ENCODE data around the gene PSMD6.

Gene PSMD6

DNA sequence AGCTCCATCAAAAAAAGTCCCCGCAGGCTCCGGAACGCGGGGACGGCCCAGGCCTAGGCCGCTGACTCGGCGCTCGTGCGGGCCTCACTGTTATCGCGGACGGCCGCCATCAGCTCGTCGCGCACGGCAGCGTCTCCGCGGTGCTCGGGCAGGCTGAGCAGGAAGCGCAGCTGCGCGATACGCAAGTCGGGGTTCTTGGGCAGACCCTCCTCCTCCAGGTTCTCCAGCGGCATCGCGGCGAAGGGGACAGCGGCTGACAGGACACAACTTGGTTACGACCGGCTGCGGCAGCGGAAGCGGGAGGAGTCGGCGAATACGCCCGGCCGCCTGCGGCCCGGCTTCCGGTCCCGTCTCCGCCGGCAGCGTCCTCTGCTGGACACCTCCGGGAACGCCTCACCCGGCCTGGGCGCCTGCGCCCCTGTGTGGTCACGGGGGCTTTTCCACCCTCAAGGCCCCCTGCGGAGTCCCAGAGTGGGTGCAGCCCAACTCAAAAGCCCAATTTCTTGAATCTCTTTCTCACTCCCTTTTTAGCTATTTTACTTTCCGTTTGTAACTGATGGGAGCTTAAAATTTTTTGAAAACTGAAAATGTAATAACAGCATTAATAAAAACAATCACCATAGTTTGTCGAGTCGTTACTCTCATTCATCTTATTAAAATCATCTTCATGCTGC is at the start of gene PSMD6:
PSMD6 (minus strand) TSS at position 308 of the 674 bp plus-strand sequence; CDS start at position 233, 75 bp downstream.
- DNase-seq, result peak; percentile 91

GRCh38 chr3:64072126-64072525 is 48.8 kb upstream of the PSMD6 start:
- no peak for DNase-seq

DNA sequence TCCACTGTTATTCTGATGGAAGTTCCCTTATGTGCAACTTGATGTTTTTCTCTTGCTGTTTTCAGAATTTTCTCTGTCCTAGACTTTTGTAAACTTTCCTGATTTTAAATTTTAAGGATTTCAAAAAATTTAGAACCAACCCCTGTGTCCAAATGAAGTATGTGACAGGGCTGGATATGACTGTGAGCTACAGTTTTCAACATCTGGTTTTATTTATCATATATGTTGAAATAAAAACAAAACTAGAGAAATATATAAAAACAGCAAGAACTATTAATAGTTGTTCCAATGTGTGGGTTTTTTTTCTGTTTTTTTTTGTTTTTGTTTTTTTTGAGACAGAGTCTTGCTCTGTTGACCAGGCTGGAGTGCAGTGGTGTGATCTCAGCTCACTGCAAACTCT is 47.4 kb upstream of the PSMD6 start:
- DNase-seq, result no peak

- no peak for DNase-seq
Observed at GRCh38 chr3:64067506-64068346, 44.4 kb upstream of the PSMD6 start.

DNA sequence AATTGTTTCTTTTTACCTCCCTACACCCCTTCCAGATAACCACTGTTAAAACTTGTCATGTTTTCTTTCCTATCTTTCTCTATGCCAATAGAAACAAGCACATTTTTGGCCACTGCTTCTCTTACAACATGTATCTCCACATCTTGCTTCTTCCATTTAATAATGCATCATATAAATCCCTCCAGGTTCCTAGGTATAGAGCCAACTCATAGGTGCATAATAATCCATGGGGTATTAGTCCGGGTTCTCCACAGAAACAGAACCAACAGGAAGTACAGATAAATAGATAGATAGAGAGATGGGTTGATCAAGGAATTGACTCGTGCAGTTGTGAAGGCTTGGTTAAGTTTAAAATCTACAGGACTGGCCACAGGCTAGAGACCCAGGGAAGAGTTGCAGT is 41.5 kb upstream of the PSMD6 start:
- no peak for DNase-seq

GRCh38 chr3:64063983-64064438 is 40.7 kb upstream of the PSMD6 start:
- DNase-seq, result no peak

DNA sequence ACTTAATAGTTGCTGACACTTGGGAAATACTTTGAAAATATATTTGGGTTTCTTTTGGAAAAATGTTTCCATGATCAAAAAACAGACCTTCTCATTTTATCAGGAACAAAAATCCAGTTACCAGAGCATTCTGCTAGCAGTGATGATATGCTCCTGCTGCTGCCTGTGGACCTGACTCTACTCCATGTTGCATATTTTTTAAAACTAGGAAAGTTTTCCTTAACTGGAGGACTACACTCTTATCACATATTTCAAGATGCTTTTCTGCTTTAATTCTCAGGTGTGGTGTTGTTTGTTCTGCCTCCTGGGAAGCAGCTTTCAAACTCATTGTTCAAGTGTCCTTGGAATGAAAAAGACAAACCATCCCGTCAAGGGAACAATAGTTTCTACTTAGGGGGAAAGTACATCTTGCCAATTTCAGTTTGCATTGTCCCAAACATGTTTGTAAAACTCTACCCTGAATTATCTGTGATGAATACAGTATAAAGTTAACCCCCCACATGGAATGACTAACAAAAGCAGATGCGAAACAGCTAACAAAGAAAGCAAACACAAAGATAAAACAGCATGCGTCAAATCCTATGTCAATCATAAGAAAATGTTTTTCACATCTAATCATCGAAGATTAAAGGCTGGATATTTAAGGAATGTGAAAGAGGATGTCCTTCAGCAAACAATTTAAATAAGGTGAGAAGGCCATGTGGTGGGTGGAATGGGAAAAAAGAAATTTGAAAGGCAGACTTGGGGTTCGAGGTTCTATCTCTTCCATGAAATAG is 40.1 kb upstream of the PSMD6 start:
- no peak for DNase-seq

- no peak for DNase-seq
Observed at GRCh38 chr3:64061628-64062027, 38.3 kb upstream of the PSMD6 start.

- DNase-seq, result no peak
Observed at GRCh38 chr3:64059484-64060175, 36.3 kb upstream of the PSMD6 start.

GRCh38 chr3:64058566-64058965 is 35.3 kb upstream of the PSMD6 start:
- DNase-seq, result no peak

DNA sequence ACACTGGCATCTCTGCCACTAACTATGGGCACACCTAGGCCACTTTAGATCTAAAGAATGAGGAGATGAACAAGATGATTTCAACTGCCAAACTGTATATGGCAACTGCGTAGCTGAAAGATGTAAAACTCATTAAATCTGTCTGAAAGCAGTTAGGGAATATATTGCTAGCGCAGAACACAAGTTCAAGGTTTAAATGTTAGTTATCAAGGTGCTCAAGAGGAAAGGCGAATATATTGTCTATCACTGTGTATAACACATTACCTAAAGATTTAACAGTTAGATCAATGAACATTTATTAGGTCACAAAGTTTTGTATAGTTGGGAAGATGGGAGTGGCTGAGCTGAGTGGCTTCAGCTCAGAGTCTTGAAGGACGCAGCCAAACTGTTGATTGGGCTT is 33.9 kb upstream of the PSMD6 start:
- no peak for DNase-seq

DNA sequence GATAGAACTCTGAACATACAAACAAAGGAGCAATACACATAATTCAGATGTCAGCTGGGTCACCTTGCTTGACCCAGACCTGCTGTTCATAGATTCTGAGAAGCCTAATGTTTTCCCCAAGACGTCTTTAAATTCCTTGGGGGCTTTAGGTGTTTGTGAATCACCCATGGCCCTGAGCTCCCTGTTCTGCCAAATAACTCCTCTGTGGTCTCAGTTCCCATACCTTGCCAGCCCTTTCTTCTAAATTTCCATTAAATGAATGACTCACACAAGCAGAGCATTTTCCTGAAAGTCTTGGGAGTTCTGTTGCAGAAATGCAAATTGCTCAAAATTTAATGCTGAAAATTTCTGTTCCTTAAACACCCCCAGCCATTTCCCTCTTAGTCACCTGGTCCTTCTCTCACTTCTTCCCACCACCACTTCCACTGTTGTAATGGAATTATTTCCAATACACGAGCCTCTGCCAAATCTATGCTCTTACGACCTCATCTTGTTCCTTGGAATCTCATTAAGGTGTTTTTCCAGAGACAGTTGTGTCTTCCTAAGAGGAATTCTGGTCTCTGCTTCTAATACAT is 33.4 kb upstream of the PSMD6 start:
- no peak for DNase-seq

DNA sequence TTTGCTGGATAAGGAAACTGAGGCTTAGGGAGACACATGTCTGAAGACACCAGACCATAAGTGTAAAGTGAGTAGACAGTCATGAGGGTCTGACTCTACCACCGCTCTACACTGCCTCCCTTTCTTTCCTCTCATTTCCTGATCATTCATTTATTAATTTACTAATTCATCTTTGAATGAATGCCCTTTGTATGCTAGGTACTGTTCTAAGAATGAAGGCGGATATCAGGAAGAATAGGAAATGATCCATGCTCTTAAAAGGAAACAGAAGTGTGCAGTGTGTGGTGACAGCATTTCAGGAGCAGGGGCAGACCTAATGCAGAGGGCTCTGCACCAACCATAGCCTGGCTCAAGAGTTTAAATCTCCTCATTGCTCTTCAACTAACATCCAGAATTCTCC is 31.8 kb upstream of the PSMD6 start:
- DNase-seq, result no peak

DNA sequence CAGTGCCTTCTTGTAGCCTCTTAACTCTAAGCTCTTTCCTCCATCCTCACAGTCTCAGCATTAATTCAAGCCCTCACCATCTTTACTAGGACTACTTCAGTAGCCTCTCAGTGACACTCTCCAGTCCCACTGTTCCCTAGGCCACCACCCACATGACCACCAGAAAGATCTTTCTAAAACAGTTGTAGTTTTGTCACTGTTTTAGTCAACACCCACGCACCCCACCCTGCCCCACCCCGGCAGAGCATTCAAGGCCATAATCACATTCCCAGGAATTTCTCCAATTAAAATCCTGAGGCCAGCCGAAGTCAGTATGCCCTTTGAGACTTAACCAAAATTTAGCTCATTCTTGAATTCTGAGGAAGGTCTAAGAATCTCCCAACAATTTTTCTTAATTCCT is 31.2 kb upstream of the PSMD6 start:
- no peak for DNase-seq

DNA sequence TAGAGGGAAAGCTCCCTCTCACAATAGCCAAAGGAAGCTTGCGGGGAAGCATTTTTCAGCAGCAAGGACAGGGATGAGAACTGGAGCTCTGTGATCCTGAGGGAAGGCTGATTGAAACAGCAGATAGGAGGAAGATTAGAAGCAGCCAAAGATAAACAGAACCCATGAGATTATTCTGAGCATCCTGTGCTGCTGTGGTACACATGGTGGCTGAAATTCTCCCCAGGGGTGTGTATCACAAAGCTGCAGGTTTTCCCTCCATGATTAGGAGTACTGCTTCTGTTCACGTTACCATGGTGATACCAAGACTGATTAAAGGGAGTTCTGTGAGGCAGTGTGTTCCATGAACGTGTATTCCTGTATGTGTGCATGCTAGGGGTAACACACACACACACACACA is 30.3 kb upstream of the PSMD6 start:
- DNase-seq, result no peak

DNA sequence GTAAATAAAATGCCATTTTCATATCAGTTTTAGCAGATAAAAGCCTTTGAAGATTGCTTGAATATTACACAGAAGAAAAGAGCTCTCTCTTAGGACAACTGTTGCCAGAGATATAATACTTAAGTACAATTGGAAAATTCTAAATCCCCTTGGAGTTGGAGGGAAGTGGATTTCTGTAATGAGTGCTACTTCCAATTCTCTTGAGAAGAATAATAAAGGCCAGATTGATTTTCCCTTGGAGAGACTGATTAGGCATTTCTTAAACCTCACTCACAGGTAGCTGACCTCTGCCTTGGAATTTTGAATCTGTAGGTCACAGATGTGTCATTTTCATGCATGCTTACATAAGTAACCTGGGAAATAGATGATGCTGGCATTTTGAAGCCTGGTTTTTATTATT is 29.8 kb upstream of the PSMD6 start:
- DNase-seq, result no peak

GRCh38 chr3:64049832-64050231 is 26.5 kb upstream of the PSMD6 start:
- no peak for DNase-seq

GRCh38 chr3:64049136-64049535 is 25.8 kb upstream of the PSMD6 start:
- no peak for DNase-seq

GRCh38 chr3:64048631-64049061 is 25.4 kb upstream of the PSMD6 start:
- DNase-seq, result no peak

GRCh38 chr3:64047787-64048186 is 24.5 kb upstream of the PSMD6 start:
- DNase-seq, result no peak

- no peak for DNase-seq
Observed at GRCh38 chr3:64046996-64047594, 23.8 kb upstream of the PSMD6 start.

DNA sequence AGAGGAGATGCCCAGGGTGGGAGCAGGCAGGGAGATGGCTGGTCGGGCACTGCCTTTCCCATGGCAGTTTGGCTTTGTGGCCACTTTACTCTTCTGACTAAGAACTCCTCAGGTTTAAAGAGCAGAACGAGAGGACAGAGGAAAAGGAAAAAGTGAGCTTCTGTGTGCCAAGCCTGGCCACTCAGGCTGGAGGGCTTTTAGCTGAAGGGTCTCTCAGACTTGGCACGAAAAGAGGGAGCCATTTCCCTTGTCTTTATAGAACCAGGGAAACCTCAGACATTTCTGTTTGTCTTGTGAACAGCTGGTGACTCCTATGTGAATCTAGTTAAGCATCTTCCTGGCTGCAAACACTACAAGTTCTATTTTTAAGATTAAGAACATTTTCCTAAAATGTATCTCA is 23.3 kb upstream of the PSMD6 start:
- DNase-seq, result no peak

Measured in activated T-cell treated with anti-CD3 and anti-CD28 coated beads for 4 hours (primary cell).